SIG-M5 treated with dmso at 0.1 percent for 504 hours (cell line): ENCODE data around the gene PLPP1.

ENCODE experiments used
- DNase-seq: peaks from one replicate; lab custom pipeline; 2025; ENCODE audit not compliant: unreplicated experiment; lab: John Stamatoyannopoulos, UW

Gene PLPP1

DNA sequence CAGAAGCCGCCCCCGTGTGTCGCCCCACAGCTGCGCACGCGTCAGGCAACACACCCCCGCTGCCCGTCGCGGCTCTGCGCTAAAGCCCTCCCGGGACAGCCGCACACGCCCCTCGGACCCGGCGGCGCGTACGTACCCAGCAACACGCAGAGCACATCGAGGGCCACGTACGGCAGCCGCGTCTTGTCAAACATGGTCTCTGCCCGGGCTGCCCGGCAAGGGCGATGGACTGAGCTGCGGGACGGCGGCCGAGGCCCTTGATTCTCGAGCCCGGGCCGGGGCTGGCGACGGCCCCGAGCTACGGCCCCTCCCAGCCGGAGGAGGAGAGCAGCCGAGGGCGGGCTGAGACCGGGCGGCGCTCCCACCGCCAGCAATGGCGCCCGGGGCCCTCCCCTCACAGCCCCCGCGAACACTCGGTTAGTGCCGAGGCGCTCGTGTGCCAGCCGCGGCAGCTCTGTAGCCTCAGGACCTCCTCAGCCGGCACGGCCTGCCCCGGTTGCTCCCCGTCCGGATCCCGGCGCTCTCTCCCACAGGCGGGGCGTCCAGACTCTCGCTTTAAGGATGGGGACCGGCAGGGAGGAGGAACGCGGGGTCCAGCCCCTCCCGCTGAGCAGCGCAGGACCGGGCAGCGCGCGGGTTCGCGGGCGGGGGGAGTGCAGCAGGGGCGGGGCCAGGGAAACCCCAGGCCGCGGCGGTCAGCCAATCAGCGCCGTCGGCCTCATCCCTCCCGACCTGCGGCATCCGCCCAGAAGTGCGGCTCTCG is at the start of gene PLPP1:
TSS of gene PLPP1 (minus strand) at position 529 of the 763 bp plus-strand sequence. CDS start at position 194, 335 bp downstream.
- DNase-seq = peak; percentile 67

DNA sequence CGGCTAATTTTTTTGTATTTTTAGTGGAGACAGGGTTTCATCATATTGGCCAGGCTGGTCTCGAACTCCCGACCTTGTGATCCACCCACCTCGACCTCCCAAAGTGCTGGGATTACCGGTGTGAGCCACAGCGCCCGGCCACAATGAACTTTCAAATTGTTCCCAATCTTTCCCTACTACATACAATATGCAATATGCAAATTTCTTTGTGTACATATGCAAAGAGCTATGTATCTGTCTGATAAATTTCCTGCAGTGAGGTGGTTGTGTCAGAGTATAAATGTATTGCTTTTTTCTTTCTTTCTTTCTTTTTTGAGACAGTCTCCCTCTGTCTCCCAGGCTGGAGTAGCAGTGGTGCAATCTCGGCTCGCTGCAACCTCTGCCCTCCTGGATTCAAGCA is 48.8 kb upstream of the PLPP1 start:
- DNase-seq = no peak

DNA sequence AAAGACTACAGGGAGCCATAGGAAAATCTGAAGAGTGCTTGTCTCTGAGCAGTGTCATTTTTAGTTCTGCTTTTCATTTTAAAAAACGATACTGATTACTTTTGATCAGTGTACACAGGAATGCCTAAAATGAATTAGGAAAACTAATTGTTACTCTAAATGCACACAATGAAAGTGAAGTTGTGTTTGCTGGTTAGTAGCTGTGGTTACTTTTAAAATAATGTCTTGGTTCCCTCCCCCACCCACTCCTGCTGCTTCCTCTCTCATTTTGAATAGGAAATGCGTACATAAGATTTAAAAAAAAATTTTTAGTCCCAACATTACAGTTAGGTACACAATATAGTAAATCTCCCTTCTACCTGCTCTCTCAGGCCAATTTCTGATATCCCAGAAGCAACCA is 47.5 kb upstream of the PLPP1 start:
- DNase-seq = no peak

- DNase-seq = no peak
These were observed 45.3 kb upstream of the PLPP1 start for GRCh38 chr5:55580042-55580441.

DNA sequence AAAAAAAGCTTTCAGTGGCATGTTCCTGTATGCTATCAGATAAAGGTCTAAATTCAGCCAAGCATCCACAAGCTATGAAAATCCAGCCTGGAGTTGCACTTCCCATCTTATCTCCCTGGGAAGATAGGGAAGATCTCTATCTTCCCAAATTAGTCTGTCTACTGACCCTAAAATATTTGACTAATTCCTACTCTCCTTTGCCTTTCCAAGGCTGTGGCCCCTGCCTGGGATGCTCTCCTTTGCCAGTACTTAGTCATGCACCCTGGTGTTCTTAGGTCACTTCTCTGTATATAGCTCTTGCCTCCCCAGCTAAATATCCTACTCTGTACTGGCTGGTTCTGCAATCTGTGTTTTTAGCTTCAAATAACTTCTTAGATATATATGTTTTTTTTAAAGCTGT is 44.0 kb upstream of the PLPP1 start:
- no peak for DNase-seq

DNA sequence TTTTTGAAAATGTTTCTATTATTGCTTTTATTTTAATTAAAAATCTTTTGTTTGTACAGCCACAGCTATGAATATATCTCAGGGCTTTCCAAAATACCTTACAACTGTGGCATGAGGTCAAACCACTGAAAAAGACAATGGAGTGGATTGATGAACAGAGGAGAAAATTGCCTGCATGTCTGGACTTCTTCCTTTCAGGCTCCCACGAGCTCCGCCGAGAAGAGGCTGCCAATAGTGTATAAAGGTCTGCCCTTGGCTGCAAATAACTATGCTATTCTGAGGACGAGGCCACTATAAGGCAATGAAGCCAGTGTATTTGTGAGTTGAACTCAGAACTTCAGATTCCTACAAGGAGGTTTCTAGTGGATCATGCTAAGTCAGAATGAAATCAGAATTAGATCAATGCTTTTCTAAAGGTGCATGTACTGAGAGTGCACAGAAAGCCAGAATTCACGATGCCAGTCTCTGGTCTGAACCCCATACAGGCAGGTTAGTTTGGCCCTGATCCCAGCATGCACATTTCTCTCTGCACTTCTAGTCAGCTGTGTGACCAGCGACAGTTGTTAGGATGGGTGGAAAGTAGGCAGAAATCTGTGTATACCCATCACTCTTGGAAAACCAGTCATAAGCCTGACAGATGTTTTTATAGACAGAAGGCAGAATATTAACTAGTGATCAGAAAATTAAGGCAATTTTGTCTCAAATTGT is 42.7 kb upstream of the PLPP1 start:
- no peak for DNase-seq

- no peak for DNase-seq
These were observed 41.9 kb upstream of the PLPP1 start for GRCh38 chr5:55576661-55577060.

DNA sequence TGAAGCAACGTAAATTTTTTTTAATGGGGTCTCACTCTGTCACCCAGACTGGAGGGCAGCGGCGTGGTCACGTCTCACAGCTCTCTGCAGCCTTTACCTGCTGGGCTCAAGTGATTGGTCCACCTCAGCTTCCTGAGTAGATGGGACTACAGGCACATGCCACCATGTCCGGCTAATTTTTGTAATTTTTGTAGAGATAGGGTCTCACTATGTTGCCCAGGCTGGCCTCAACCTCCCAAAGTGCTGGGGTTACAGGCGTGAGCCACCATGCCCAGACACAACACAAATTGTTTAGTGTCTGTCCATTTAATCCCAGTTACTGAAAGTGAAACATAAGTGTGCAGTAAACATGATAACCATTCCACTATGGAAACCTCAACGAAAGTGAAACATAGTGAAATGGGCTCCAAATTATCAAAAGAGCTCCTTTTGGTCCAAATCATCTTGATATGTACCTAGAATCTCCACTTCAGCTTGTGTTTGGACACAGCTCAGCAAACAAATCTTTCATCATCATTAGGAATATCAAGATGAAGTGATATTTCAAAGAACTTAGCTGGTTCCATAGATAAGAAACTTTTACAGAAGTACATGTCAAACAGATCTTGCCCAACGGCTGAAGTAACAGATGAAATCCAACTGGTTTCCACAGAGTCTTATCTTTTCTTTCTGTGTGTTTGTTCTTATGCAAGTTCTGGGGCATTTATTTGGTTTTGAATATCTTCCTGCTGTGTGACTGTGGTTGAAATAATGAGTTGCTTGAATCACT is 41.2 kb upstream of the PLPP1 start:
- peak; percentile 93 for DNase-seq

GRCh38 chr5:55572600-55572999 is 37.8 kb upstream of the PLPP1 start:
- no peak for DNase-seq

DNA sequence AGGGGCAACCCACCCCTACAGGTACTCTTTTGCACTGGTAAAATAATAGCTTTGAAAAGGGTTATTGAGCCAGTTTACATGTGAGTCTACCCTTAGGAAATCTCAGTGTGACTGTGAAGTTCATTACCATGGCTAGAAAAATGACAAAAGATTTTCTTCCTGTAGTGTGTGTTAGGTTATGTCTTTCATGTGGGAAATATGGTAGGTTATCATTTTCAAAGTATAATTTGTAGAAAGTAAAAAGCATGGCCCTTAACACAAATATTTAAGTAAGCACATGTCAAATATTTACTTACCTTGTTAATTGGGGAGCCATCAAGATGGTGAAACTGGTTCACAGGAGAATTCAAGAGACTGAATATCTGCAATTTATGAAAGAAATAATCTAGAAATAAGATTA is 37.3 kb upstream of the PLPP1 start:
- DNase-seq = no peak

DNA sequence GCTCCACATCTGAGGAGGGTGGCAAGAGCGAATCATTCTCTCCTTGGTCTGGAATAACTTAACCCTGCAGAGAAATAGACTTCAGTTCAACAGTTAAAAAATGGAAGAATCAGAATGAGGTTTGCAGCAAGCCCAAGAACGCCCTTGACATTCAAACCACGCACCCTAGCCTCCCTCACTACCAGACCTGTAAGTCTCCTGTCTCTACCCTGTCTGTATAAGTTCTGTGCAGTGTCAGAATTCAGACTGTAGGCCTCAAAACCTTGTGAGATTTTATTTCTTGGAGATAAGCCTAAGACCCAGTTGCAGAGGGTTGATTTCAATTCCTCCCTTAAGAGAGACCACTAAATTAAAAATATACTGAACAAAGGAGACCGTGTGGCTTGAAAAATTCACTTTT is 35.8 kb upstream of the PLPP1 start:
- no peak for DNase-seq

DNA sequence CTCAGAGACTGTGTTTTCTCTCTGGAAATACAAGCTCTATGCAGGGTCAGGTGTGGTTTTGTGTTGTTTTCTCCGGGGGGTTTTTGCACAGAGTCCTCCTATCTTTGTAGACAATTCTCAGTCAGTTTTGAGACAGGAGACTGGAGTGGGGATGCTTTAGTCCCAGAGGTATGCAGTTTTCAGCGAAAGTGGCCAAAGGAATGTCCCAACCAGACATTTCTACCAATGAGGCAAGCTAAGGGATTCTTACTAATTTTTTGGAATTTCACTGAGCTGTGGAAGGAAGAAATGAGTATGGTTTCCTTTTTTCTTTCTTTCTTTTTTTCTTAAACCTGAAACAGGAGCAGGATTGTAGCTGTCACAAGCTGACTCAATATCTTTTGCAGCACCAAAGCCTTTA is 35.3 kb upstream of the PLPP1 start:
- no peak for DNase-seq

GRCh38 chr5:55569513-55569865 is 34.7 kb upstream of the PLPP1 start:
- no peak for DNase-seq

DNA sequence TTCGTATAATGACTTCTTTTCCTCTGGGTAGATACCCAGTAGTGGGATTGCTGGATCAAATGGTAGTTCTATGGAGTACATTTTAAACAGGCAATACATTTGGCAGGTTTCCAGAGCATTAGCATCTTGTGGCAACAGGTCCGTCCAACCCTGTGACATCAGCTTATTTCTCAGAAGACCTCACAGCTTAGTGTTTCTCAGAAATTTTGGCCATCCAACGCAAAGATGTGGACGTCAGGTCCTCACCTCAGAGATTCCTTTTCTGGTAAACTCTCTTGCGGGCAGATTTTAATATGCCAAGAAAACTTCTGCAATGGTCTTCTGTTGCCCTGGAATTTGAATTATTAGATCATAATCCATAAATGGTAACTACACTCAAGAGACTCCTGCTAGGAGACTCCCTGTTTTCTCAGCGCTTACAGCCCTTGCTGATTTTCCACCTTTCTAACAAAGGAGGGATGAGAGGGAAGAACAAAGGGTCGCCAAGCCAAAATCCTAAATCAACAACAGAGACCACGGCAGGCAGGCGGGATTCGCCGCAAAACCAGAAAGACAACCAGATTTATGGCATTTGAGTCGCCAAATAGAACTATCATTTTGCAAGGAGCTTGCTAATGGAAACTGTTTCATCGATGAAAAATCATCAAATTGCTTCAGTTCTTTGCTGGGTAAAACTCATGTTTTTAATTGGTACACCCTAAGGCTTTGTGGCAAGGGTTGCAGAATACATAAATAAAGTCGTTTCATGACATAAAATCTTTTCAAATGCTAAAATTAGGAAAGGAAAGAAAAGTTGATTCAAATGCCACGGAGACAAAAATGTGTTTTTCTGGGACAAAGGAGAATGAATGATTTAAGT is 34.1 kb upstream of the PLPP1 start:
- DNase-seq = no peak

- DNase-seq = no peak
These were observed 30.0 kb upstream of the PLPP1 start for GRCh38 chr5:55564721-55565120.

GRCh38 chr5:55558484-55558883 is 23.7 kb upstream of the PLPP1 start:
- no peak for DNase-seq

DNA sequence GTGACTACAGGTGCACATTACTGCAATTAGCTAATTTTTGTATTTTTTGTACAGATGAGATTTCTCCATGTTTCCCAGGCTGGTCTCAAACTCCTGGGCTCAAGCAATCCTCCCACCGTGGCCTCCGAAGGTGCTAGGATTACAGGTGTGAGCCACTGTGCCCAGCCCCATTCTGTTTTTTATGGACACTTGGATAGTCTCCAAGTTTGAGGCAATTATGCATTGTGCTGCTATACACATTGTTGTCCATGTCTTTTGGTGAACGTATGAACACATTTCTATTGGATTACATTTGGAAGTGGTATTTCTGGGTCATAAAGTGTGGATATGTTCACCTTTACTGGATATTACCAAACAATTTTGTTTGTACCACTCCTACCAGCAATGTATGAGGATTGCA is 22.4 kb upstream of the PLPP1 start:
- no peak for DNase-seq

DNA sequence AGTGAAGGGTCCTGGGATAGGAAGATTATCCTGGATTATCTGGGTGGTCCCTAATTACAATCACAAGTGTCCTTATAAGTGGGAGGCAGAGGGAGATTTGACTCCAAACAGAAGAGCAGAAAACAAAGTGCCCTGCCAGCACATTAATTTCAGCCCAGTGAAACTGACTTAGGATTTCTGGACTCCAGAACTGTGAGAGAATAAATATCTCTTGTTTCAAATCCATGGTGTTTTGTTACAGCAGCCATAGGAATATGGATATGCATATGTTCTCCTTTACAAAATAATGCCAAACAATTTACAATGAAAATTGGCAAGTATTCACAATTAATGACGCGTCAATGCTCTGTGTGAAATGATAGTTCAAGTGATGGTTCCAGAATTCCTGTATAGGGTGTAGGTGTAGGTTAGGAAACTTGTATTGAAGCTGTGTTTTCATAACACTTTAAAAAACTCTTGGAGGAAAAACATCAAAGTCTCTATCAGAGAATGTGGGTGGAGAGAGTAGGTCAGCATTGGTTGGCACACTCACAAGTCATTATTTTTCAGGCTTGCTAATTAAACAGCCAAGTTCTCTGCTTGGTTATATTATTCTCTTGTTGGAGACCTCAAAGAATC is 19.9 kb upstream of the PLPP1 start:
- no peak for DNase-seq

DNA sequence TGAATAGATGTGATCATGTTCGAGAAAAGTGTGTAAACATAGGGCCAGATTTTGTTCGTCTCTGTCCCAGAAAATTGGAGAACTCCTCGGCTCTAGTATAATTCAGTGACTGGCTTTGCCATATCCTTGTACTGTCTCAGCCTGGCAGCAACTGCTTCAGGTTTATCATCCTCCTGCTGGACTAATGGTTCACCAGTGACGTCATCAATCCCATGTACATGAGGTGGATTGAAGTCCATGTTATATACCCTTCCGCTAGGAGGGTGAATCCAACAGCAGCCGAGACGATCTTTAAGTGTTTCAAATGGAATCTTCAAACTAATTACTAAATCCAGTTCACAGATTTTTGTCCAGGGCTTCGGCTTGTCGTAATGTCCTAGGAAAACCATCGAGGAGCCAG is 17.1 kb upstream of the PLPP1 start:
- DNase-seq = no peak

- DNase-seq = no peak
These were observed 16.6 kb upstream of the PLPP1 start for GRCh38 chr5:55551358-55551757.

DNA sequence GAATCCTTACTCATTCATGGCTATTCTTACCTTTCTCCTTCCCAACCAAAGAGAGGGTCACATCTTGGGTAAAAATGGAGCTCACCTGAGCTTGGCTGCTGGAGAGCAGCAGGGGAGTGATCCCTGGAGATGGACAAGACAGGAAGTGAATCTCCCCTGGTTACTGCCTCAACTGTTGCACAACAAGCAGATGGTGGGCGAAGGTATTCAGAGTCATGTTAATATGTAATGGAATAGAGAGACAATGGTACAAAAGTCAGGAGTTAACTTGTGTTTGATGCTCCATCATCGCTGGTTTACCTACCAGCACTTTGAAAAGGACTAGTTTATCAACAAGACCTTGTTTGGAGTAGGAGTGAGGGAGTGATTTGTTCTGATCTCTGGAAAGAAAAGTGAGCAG is 13.0 kb upstream of the PLPP1 start:
- no peak for DNase-seq
